ENCODE data around the gene USP49.

USP49 gene

DNA sequence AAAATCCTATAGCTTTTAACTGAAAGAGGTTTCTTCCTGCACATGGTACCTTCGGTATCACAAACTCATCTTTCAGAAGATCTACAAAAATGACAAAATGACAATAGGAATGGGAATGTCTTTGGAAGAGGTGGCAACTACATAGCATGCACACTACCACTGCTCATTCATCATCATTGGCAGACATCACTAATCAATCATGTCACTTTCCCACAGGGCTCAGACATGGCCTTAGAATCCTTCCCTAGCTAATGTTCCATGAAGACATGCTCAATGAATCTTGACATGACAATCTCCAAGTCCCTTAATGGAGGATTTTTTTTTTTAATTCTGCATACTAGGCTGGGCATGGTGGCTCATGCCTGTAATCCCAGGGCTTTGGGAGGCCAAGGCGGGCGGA lies 144.8 kb downstream of the USP49 start:
- H3K27me3 ChIP-seq (ENCODE audit: low read length) = no peaks in the 10 kb centered on the region
- no peaks in the 10 kb centered on the region for H3K9me2 ChIP-seq (replicated peaks; ENCODE audit: insufficient read depth, low read length)
- no peak overlapping the region for H3K9ac ChIP-seq (ENCODE audit: low read length)
- TF ChIP-seq EZH2phosphoT487 (conservative IDR thresholded peaks at IDR 0.05; ENCODE audit: low read length) = no peak
- TF ChIP-seq, protein P1, sequence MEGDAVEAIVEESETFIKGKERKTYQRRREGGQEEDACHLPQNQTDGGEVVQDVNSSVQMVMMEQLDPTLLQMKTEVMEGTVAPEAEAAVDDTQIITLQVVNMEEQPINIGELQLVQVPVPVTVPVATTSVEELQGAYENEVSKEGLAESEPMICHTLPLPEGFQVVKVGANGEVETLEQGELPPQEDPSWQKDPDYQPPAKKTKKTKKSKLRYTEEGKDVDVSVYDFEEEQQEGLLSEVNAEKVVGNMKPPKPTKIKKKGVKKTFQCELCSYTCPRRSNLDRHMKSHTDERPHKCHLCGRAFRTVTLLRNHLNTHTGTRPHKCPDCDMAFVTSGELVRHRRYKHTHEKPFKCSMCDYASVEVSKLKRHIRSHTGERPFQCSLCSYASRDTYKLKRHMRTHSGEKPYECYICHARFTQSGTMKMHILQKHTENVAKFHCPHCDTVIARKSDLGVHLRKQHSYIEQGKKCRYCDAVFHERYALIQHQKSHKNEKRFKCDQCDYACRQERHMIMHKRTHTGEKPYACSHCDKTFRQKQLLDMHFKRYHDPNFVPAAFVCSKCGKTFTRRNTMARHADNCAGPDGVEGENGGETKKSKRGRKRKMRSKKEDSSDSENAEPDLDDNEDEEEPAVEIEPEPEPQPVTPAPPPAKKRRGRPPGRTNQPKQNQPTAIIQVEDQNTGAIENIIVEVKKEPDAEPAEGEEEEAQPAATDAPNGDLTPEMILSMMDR (IDR thresholded peaks at IDR 0.05; ENCODE audit: insufficient read depth, low read length, poor library complexity, severe bottlenecking) = no peak
- no peak overlapping the region for H2AFZ ChIP-seq (ENCODE audit: low read depth, low read length, severe bottlenecking)
- H3K9me3 ChIP-seq (ENCODE audit: insufficient read depth, low read length) = no peaks in the 10 kb centered on the region
- H3K27ac ChIP-seq (ENCODE audit: low read depth, low read length) = no peak overlapping the region
- H3K4me3 ChIP-seq (ENCODE audit: insufficient read depth, low read length, poor library complexity, severe bottlenecking) = no peak overlapping the region
- no peaks in the 10 kb centered on the region for H3F3A ChIP-seq (ENCODE audit: insufficient read depth)
- no peak overlapping the region for H3K4me2 ChIP-seq (ENCODE audit: low read depth, low read length, poor library complexity, severe bottlenecking)
- no peaks in the 10 kb centered on the region for H3K36me3 ChIP-seq (ENCODE audit: low read length)
- H3K79me2 ChIP-seq (ENCODE audit: insufficient read depth, low read length) = no peaks in the 10 kb centered on the region
- no peaks in the 10 kb centered on the region for H4K20me1 ChIP-seq (ENCODE audit: low read depth, low read length)

DNA sequence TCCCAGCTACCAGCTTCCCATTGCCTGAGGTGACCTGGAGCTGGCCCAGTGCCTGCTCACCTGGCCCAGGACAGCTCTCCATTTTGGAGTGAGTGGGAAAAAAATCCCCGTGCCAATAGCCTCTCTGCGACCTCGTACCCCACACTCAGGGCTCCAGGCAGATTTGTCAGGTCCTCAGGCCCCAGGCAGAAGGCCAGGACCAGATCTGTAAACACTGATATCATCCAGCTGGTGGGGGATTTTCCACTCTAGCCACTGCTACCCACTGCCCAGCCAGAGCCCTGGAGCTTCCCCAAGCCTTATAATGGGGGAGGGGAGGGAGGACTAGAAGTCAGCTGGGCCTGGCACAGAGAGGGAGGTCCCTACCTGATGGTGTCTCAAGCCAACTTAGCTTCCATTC lies 146.6 kb downstream of the USP49 start:
- Histone ChIP-seq H3K9me2 (replicated peaks; ENCODE audit: insufficient read depth, low read length) (no peaks in the 10 kb centered on the region), H2AFZ (ENCODE audit: low read depth, low read length, severe bottlenecking) (no peak overlapping the region), H3F3A (ENCODE audit: insufficient read depth) (no peaks in the 10 kb centered on the region), H3K4me2 (ENCODE audit: low read depth, low read length, poor library complexity, severe bottlenecking) (no peak overlapping the region), H3K79me2 (ENCODE audit: insufficient read depth, low read length) (no peaks in the 10 kb centered on the region), H3K9me3 (ENCODE audit: insufficient read depth, low read length) (no peaks in the 10 kb centered on the region), H3K9ac (ENCODE audit: low read length) (no peak overlapping the region), H3K27me3 (ENCODE audit: low read length) (no peaks in the 10 kb centered on the region), H3K27ac (ENCODE audit: low read depth, low read length) (no peak overlapping the region), H3K4me3 (ENCODE audit: insufficient read depth, low read length, poor library complexity, severe bottlenecking) (no peak overlapping the region), H4K20me1 (ENCODE audit: low read depth, low read length) (no peaks in the 10 kb centered on the region), H3K36me3 (ENCODE audit: low read length) (no peaks in the 10 kb centered on the region)
- TF ChIP-seq, protein P1 (IDR thresholded peaks at IDR 0.05; ENCODE audit: insufficient read depth, low read length, poor library complexity, severe bottlenecking) = no peak
- TF ChIP-seq EZH2phosphoT487 (conservative IDR thresholded peaks at IDR 0.05; ENCODE audit: low read length) = no peak

DNA sequence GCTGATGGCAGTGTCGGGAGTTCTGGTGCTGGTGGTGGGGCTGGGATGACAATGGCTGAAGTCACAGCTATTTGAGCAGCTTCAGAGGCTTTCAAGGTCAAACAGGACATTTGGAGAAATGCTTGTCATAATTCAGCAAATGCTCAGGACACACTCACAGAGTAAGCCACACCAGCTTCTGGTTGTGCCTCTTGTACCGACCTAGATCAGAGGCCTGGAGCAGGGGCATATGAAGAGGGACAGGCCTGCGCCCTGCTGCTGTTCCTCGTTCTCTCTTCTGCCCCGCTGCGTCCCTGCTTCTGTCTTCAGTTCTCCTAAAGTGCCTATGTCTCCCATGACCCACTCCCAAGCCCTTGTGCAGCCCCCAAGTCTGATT lies 147.1 kb downstream of the USP49 start:
- no peak overlapping the region for H2AFZ ChIP-seq (ENCODE audit: low read depth, low read length, severe bottlenecking)
- no peaks in the 10 kb centered on the region for H4K20me1 ChIP-seq (ENCODE audit: low read depth, low read length)
- no peaks in the 10 kb centered on the region for H3K79me2 ChIP-seq (ENCODE audit: insufficient read depth, low read length)
- no peak overlapping the region for H3K4me2 ChIP-seq (ENCODE audit: low read depth, low read length, poor library complexity, severe bottlenecking)
- no peaks in the 10 kb centered on the region for H3K27me3 ChIP-seq (ENCODE audit: low read length)
- no peaks in the 10 kb centered on the region for H3K9me2 ChIP-seq (replicated peaks; ENCODE audit: insufficient read depth, low read length)
- no peak overlapping the region for H3K9ac ChIP-seq (ENCODE audit: low read length)
- H3K27ac ChIP-seq (ENCODE audit: low read depth, low read length) = no peak overlapping the region
- H3K36me3 ChIP-seq (ENCODE audit: low read length) = no peaks in the 10 kb centered on the region
- no peaks in the 10 kb centered on the region for H3F3A ChIP-seq (ENCODE audit: insufficient read depth)
- TF ChIP-seq, protein P1 (IDR thresholded peaks at IDR 0.05; ENCODE audit: insufficient read depth, low read length, poor library complexity, severe bottlenecking) = no peak
- no peak for TF ChIP-seq EZH2phosphoT487 (conservative IDR thresholded peaks at IDR 0.05; ENCODE audit: low read length)
- no peaks in the 10 kb centered on the region for H3K9me3 ChIP-seq (ENCODE audit: insufficient read depth, low read length)
- H3K4me3 ChIP-seq (ENCODE audit: insufficient read depth, low read length, poor library complexity, severe bottlenecking) = no peak overlapping the region

Data from SU-DHL-6 (cell line).